ENCODE measurements around the gene RNF141. TPM values are rescaled to one million over a fixed set of nuclear protein-coding genes. Genes with fewer than 3 reads are reported as not detected.

The RNF141 gene
- polyA plus RNA-seq, 1 donor from 2014 or later: 79.2 TPM

DNA sequence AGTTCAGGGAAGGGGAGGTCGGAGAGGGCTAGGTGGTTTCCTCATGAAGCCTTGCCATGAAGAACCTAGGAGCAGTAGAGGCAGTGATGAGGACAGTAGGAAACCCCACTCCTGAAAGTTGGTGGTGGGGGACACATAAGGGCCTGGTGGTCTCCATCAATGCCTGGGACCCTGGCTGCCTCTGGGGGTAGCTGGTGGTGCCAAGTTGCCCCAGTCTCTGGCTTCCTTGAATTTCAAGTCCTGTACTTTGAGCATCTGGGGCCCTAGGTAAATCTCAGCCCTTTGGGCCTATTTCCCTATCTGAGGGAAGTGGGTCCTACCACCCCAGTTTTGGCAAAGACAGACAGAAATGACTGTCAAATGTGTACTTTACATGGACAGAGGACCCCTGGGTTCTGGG is 57.8 kb downstream of the RNF141 start:
- Histone ChIP-seq H3K4me3 (ENCODE audit: low read length) (no peak overlapping the region), H3K9ac (ENCODE audit: low read length) (no peak overlapping the region), H3K27ac (ENCODE audit: low read length) (no peak overlapping the region), H3K36me3 (ENCODE audit: insufficient read depth, low read length) (no peaks in the 10 kb centered on the region), H3K9me3 (ENCODE audit: low read length) (no peaks in the 10 kb centered on the region), H3K4me2 (ENCODE audit: low read length) (no peak overlapping the region), H3K9me2 (ENCODE audit: insufficient read depth, low read length) (no peaks in the 10 kb centered on the region), H4K20me1 (ENCODE audit: insufficient read depth) (no peaks in the 10 kb centered on the region), H3F3A (ENCODE audit: insufficient read depth, low read length, poor library complexity, severe bottlenecking) (no peaks in the 10 kb centered on the region), H2AFZ (ENCODE audit: low read depth, low read length) (no peak overlapping the region), H3K27me3 (ENCODE audit: insufficient read depth, low read depth, low read length) (no peaks in the 10 kb centered on the region), H3K79me2 (replicated peaks; ENCODE audit: insufficient read depth, low read length) (no peaks in the 10 kb centered on the region)
- TF ChIP-seq MXI1 (conservative IDR thresholded peaks at IDR 0.05; ENCODE audit: poor library complexity, severe bottlenecking) (no peak), SMC3 (conservative IDR thresholded peaks at IDR 0.05; ENCODE audit: poor library complexity) (no peak), EP300 (conservative IDR thresholded peaks at IDR 0.05; ENCODE audit: poor library complexity, severe bottlenecking) (no peak), TAF1 (IDR thresholded peaks at IDR 0.05; ENCODE audit: low read depth) (no peak), RAD21 (conservative IDR thresholded peaks at IDR 0.05) (no peak), POLR2AphosphoS5 (IDR thresholded peaks at IDR 0.05) (no peak)
- TF ChIP-seq, protein P1, sequence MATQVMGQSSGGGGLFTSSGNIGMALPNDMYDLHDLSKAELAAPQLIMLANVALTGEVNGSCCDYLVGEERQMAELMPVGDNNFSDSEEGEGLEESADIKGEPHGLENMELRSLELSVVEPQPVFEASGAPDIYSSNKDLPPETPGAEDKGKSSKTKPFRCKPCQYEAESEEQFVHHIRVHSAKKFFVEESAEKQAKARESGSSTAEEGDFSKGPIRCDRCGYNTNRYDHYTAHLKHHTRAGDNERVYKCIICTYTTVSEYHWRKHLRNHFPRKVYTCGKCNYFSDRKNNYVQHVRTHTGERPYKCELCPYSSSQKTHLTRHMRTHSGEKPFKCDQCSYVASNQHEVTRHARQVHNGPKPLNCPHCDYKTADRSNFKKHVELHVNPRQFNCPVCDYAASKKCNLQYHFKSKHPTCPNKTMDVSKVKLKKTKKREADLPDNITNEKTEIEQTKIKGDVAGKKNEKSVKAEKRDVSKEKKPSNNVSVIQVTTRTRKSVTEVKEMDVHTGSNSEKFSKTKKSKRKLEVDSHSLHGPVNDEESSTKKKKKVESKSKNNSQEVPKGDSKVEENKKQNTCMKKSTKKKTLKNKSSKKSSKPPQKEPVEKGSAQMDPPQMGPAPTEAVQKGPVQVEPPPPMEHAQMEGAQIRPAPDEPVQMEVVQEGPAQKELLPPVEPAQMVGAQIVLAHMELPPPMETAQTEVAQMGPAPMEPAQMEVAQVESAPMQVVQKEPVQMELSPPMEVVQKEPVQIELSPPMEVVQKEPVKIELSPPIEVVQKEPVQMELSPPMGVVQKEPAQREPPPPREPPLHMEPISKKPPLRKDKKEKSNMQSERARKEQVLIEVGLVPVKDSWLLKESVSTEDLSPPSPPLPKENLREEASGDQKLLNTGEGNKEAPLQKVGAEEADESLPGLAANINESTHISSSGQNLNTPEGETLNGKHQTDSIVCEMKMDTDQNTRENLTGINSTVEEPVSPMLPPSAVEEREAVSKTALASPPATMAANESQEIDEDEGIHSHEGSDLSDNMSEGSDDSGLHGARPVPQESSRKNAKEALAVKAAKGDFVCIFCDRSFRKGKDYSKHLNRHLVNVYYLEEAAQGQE (IDR thresholded peaks at IDR 0.05; ENCODE audit: borderline replicate concordance): no peak

DNA sequence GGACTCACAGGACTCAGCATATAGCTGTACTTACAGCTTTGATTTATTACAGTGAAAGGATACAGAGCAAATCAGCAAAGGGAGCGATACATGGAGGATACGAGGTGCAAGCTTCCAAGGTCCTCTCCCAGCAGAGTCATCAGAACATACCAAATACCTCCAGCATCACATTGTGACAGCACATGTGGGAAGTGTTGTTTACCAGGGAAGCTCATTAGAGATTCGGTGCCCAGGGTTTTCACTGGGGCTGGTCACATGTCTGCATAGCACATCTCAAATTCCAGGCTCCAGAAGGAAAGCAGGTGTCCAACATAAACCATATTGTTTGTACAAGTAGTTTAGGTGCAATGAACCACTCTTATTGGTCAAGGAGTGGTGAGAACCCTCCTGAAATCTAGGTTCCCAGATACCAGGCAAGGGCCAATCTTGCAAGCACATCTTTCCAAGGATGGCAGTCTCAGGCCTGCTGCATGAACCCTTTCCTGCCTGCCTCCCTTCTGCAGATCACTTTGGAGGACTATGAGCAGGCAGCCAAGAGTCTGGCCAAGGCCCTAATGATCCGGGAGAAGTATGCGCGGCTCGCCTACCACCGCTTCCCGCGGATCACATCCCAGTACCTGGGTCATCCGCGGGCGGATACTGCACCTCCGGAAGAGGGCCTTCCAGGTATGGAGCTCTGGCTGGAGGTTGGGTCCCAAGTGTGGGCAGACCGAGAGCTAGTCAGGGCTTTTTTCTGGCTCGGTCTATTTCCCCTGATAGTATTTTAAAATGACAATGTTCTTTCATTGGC is 59.2 kb downstream of the RNF141 start:
- Histone ChIP-seq H3K9me2 (ENCODE audit: insufficient read depth, low read length) (no peaks in the 10 kb centered on the region), H3K4me3 (ENCODE audit: low read length) (no peak overlapping the region), H3K4me2 (ENCODE audit: low read length) (no peak overlapping the region), H3K79me2 (replicated peaks; ENCODE audit: insufficient read depth, low read length) (no peaks in the 10 kb centered on the region), H3K36me3 (ENCODE audit: insufficient read depth, low read length) (no peaks in the 10 kb centered on the region), H3F3A (ENCODE audit: insufficient read depth, low read length, poor library complexity, severe bottlenecking) (no peaks in the 10 kb centered on the region), H2AFZ (ENCODE audit: low read depth, low read length) (no peak overlapping the region), H3K9me3 (ENCODE audit: low read length) (no peaks in the 10 kb centered on the region), H3K27me3 (ENCODE audit: insufficient read depth, low read depth, low read length) (no peaks in the 10 kb centered on the region), H3K9ac (ENCODE audit: low read length) (no peak overlapping the region), H3K27ac (ENCODE audit: low read length) (no peak overlapping the region), H4K20me1 (ENCODE audit: insufficient read depth) (no peaks in the 10 kb centered on the region)
- TF ChIP-seq TAF1 (IDR thresholded peaks at IDR 0.05; ENCODE audit: low read depth) (no peak), EP300 (conservative IDR thresholded peaks at IDR 0.05; ENCODE audit: poor library complexity, severe bottlenecking) (no peak), MXI1 (conservative IDR thresholded peaks at IDR 0.05; ENCODE audit: poor library complexity, severe bottlenecking) (no peak), RAD21 (conservative IDR thresholded peaks at IDR 0.05) (no peak), SMC3 (conservative IDR thresholded peaks at IDR 0.05; ENCODE audit: poor library complexity) (no peak), POLR2AphosphoS5 (IDR thresholded peaks at IDR 0.05) (no peak), EZH2 (IDR thresholded peaks at IDR 0.05; ENCODE audit: borderline replicate concordance, insufficient read depth, low read length, poor library complexity, severe bottlenecking) (no peak)
- TF ChIP-seq, protein P1 (IDR thresholded peaks at IDR 0.05; ENCODE audit: borderline replicate concordance): no peak

Data from neural cell (in vitro differentiated cells).